Raji (cell line): ENCODE data around the gene FOXN3.

Source experiments
- POLR2A ChIP-seq: IDR thresholded peaks from 2 replicates; pipeline ENCODE4 v1.6.1; 2011; ENCODE audit warnings: low read depth, low read length, control low read depth; ENCODE audit not compliant: insufficient read depth

FOXN3 gene

GRCh38 chr14:89351516-89352404, 65.3 kb downstream of the FOXN3 start:
- TF ChIP-seq POLR2A: no peak

- no peak for TF ChIP-seq POLR2A
Measured at GRCh38 chr14:89351221-89351515, 65.9 kb downstream of the FOXN3 start.

GRCh38 chr14:89350152-89350551, 66.9 kb downstream of the FOXN3 start:
- TF ChIP-seq POLR2A: no peak

GRCh38 chr14:89349171-89350008, 67.6 kb downstream of the FOXN3 start:
- no peak for TF ChIP-seq POLR2A

GRCh38 chr14:89348722-89349121, 68.3 kb downstream of the FOXN3 start:
- no peak for TF ChIP-seq POLR2A

GRCh38 chr14:89347885-89348284, 69.1 kb downstream of the FOXN3 start:
- TF ChIP-seq POLR2A: no peak

- TF ChIP-seq POLR2A: no peak
Measured at GRCh38 chr14:89344920-89345254, 72.1 kb downstream of the FOXN3 start.

GRCh38 chr14:89343356-89343755, 73.7 kb downstream of the FOXN3 start:
- no peak for TF ChIP-seq POLR2A

- no peak for TF ChIP-seq POLR2A
Measured at GRCh38 chr14:89342049-89342448, 75.0 kb downstream of the FOXN3 start.

- TF ChIP-seq POLR2A: no peak
Measured at GRCh38 chr14:89340200-89341181, 76.5 kb downstream of the FOXN3 start.

GRCh38 chr14:89339579-89339978, 77.5 kb downstream of the FOXN3 start:
- no peak for TF ChIP-seq POLR2A

- no peak for TF ChIP-seq POLR2A
Measured at GRCh38 chr14:89339158-89339557, 77.9 kb downstream of the FOXN3 start.

GRCh38 chr14:89336338-89336737, 80.7 kb downstream of the FOXN3 start:
- no peak for TF ChIP-seq POLR2A

GRCh38 chr14:89332031-89332430, 85.0 kb downstream of the FOXN3 start:
- no peak for TF ChIP-seq POLR2A

GRCh38 chr14:89331398-89331797, 85.6 kb downstream of the FOXN3 start:
- TF ChIP-seq POLR2A: no peak

GRCh38 chr14:89330236-89331002, 86.6 kb downstream of the FOXN3 start:
- TF ChIP-seq POLR2A: no peak
